MM.1S (cell line): Measurements from ENCODE around the gene SSNA1.

Source experiments
- DNase-seq: peaks from one replicate; pipeline ENCODE4 v3.0.0-alpha.2; 2015
- H2AFZ ChIP-seq: fragments of 300-600 bp; sonication (generic); 2 replicates; pipeline ENCODE4 v1.6.0; 2016; ENCODE audit warnings: antibody characterized with exemption, low read length
- H3F3A ChIP-seq: fragments of 300-600 bp; sonication (generic); 2 replicates; pipeline ENCODE4 v1.6.1; 2016; ENCODE audit warnings: mild to moderate bottlenecking, antibody characterized with exemption, low read length, moderate library complexity, mixed read lengths; ENCODE audit not compliant: insufficient read depth
- H3K27ac ChIP-seq: fragments of 300-600 bp; sonication (generic); 2 replicates; pipeline ENCODE4 v1.5.1; 2016; ENCODE audit warnings: mild to moderate bottlenecking, low read length
- H3K27me3 ChIP-seq: fragments of 300-600 bp; sonication (generic); replicated peaks from 2 replicates; pipeline ENCODE4 v1.6.0; 2016; ENCODE audit warnings: low read length; ENCODE audit not compliant: insufficient read depth
- H3K36me3 ChIP-seq: fragments of 300-600 bp; sonication (generic); replicated peaks from 2 replicates; pipeline ENCODE4 v1.6.1; 2016; ENCODE audit warnings: mild to moderate bottlenecking, low read length, mixed read lengths; ENCODE audit not compliant: insufficient read depth
- H3K4me1 ChIP-seq: fragments of 300-600 bp; sonication (generic); 2 replicates; pipeline ENCODE4 v1.6.1; 2016; ENCODE audit warnings: low read length, mixed read lengths
- H3K4me2 ChIP-seq: fragments of 300-600 bp; sonication (generic); 2 replicates; pipeline ENCODE4 v1.6.0; 2016; ENCODE audit warnings: low read depth, low read length
- H3K4me3 ChIP-seq: fragments of 300-600 bp; sonication (generic); 2 replicates; pipeline ENCODE4 v1.5.1; 2016; ENCODE audit warnings: low read length, mixed read lengths
- H3K79me2 ChIP-seq: fragments of 300-600 bp; sonication (generic); 2 replicates; pipeline ENCODE4 v1.6.1; 2016; ENCODE audit warnings: mixed run types, low read length, mixed read lengths
- H3K9ac ChIP-seq: fragments of 300-600 bp; sonication (generic); 2 replicates; pipeline ENCODE4 v1.6.1; 2016; ENCODE audit warnings: low read length, mixed read lengths
- H3K9me2 ChIP-seq: fragments of 300-600 bp; sonication (generic); replicated peaks from 2 replicates; pipeline ENCODE4 v1.6.1; 2016; ENCODE audit warnings: mild to moderate bottlenecking, low read length, mixed read lengths; ENCODE audit not compliant: insufficient read depth
- H3K9me3 ChIP-seq: fragments of 300-600 bp; sonication (generic); replicated peaks from 2 replicates; pipeline ENCODE4 v1.6.1; 2016; ENCODE audit warnings: mild to moderate bottlenecking, low read length, mixed read lengths; ENCODE audit not compliant: insufficient read depth
- H4K20me1 ChIP-seq: fragments of 300-600 bp; sonication (generic); 2 replicates; pipeline ENCODE4 v1.6.1; 2016; ENCODE audit warnings: mild to moderate bottlenecking, low read length, moderate library complexity, mixed read lengths; ENCODE audit not compliant: insufficient read depth
- EZH2 ChIP-seq: fragments of 300-600 bp; sonication (generic); optimal IDR thresholded peaks from 2 replicates; pipeline ENCODE3; 2017; ENCODE audit warnings: low read depth, mild to moderate bottlenecking, antibody characterized with exemption, low read length, mixed read lengths
- EZH2phosphoT487 ChIP-seq: fragments of 300-600 bp; sonication (generic); IDR thresholded peaks from 2 replicates; pipeline ENCODE4 v1.6.1; 2018; ENCODE audit warnings: antibody characterized with exemption, low read length
- TF ChIP-seq, protein P1 (sequence below): fragments of 300-600 bp; sonication (generic); IDR thresholded peaks from 2 replicates; pipeline ENCODE4 v1.5.1; 2016; ENCODE audit warnings: antibody characterized with exemption, low read length, mixed read lengths

SSNA1 gene

DNA sequence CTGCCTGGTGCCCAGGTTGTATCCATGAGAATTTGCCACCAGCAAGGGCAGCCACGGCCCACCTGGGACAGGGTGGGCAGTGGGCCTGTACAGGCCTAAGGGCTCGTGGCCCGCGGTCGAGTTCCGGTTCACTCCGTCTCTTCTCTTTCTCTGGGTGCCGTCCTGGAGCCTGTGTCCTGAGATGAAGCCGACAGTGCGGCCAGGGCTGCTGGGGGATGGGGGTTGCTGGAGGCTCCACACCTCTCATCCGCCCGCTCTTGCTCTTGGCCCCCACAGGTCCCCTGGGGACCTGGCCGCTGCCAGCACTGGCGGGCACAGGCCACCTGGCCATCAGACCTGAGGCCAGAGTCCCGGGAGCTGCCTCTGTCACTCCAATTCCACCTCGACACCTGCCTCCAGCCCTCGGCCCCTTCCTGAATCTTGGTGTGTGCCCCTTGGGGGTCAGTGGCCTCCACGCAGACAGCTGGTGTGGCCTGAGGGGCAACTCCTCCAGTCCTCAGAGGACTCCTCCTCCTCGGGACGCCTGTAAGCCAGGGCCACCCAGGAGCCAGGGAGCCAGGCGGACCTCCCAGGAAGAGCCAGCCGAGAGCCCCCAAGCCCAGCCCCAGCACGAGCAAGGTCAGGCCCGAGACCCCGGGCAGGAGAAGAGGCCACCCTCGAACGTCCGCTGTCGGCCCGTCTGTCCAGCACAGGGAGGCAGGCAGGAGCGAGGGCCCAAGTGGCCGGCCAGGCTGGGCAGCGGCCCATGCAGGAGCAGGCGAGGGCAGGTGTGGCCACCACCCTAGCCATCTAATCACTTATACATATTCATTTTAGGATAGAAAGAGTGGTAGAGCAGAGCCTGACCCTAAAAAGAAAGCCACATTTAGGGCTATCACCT, 23.9 kb upstream of the SSNA1 start:
- Histone ChIP-seq H3K27ac (no peak overlapping the region), H3K9me3 (no peaks in the 10 kb centered on the region), H3K79me2 (no peaks in the 10 kb centered on the region), H3K9ac (no peak overlapping the region), H2AFZ (no peak overlapping the region), H3K27me3 (peaks cover 72% of the 10 kb centered on the region), H3K4me1 (no peaks in the 10 kb centered on the region; the same call in 1 of the 2 replicates), H3K36me3 (no peaks in the 10 kb centered on the region), H3K9me2 (no peaks in the 10 kb centered on the region), H3K4me2 (no peak overlapping the region), H3K4me3 (no peak overlapping the region), H3F3A (no peaks in the 10 kb centered on the region), H4K20me1 (no peaks in the 10 kb centered on the region)
- TF ChIP-seq EZH2 (no peak), EZH2phosphoT487 (no peak)
- TF ChIP-seq, protein P1, sequence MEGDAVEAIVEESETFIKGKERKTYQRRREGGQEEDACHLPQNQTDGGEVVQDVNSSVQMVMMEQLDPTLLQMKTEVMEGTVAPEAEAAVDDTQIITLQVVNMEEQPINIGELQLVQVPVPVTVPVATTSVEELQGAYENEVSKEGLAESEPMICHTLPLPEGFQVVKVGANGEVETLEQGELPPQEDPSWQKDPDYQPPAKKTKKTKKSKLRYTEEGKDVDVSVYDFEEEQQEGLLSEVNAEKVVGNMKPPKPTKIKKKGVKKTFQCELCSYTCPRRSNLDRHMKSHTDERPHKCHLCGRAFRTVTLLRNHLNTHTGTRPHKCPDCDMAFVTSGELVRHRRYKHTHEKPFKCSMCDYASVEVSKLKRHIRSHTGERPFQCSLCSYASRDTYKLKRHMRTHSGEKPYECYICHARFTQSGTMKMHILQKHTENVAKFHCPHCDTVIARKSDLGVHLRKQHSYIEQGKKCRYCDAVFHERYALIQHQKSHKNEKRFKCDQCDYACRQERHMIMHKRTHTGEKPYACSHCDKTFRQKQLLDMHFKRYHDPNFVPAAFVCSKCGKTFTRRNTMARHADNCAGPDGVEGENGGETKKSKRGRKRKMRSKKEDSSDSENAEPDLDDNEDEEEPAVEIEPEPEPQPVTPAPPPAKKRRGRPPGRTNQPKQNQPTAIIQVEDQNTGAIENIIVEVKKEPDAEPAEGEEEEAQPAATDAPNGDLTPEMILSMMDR, result no peak
- no peak for DNase-seq

DNA sequence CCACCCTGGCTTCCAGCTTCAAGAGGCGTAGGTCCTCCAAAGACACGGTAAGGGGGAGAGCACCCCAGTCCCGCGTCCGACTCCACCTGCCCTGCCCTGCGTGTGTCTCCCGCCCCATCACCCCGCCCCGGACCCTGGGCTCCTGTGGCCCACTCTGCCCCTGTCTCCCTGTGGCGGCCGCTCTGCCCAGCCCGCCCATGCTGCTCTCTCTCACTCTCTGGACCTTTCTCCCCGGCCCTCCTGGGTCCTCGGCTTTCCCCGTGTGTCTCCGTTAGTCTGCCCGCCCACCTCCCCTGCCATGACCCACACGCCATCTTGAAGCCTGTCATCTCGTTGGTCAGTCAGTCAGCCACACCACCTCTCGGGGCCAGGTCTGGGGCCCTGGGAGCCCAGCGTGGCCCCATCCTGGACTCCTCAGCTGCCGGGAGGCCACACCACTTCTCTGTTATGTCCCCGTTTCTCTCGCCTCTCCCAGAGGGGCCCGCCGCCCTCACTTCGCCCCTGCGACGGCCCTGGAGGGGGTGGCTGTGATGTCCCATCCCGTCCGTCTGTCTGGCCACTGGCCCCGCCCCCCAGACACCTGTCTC, 23.1 kb upstream of the SSNA1 start:
- Histone ChIP-seq H3K4me3 (no peak overlapping the region), H3K4me1 (no peaks in the 10 kb centered on the region), H3K27ac (no peak overlapping the region), H3K79me2 (no peaks in the 10 kb centered on the region), H3K36me3 (no peaks in the 10 kb centered on the region), H3K4me2 (no peak overlapping the region), H3K9me3 (no peaks in the 10 kb centered on the region), H3K9me2 (no peaks in the 10 kb centered on the region), H3K27me3 (peaks cover 72% of the 10 kb centered on the region), H2AFZ (no peak overlapping the region), H3F3A (no peaks in the 10 kb centered on the region), H4K20me1 (no peaks in the 10 kb centered on the region), H3K9ac (no peak overlapping the region)
- TF ChIP-seq, protein P1, result no peak
- no peak for TF ChIP-seq EZH2phosphoT487
- no peak for TF ChIP-seq EZH2
- no peak for DNase-seq

DNA sequence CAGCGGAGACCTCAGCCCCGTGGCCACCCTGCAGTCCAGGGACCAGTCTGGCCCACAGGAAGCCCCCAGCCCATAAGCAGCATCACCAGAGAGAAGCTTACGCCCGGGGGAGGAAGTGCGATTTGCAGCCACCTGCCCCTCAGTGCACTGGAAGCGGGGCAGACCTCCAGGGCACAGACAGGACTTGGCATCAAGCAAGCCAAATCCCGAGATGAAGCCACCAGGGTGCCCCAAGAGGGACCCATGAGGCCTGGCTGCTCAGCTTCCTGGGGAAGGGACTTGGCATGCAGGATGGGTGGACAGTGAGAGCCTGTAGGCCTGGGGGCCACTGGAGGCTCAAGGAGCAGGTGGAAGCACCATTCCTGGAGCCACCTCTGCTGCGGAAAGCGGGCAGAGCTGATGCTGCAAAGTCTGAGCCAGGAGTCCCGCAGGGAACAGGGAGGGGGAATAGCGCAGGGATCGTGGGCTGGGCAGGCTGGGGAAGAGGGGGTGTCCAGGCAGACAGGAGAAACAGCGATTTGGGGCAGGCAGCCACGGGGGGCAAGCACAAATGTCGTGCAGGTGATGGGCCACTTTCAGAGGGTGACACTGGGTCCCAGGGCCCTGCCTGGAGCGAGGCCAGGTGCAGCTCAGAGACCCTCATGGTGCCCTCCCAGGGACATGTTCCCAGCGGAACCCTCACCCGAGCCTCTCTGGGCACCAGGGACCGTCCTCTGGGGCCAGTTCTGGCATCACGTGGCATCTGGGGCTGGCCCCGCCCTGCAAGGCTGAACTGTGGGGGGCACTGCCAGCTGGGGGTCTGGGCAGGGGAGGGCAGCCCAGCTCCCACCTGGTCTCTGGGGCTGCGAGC, 21.9 kb upstream of the SSNA1 start:
- Histone ChIP-seq H3K27me3 (peaks cover 80% of the 10 kb centered on the region), H2AFZ (no peak overlapping the region), H3K27ac (no peak overlapping the region), H3K4me1 (no peaks in the 10 kb centered on the region), H3K9me2 (no peaks in the 10 kb centered on the region), H4K20me1 (no peaks in the 10 kb centered on the region), H3K9me3 (no peaks in the 10 kb centered on the region), H3K79me2 (no peaks in the 10 kb centered on the region), H3K9ac (no peak overlapping the region), H3K36me3 (no peaks in the 10 kb centered on the region), H3F3A (no peaks in the 10 kb centered on the region), H3K4me3 (no peak overlapping the region), H3K4me2 (no peak overlapping the region)
- no peak for TF ChIP-seq EZH2
- TF ChIP-seq EZH2phosphoT487, result no peak
- TF ChIP-seq, protein P1, result no peak
- no peak for DNase-seq
